M059J (cell line): ENCODE data around the gene RAD54L2. TPM values are rescaled to one million over a fixed set of nuclear protein-coding genes. Genes with fewer than 3 reads are reported as not detected.
"Not testable (repeated sequence)": the region's sequence is repeated elsewhere in the genome, so short reads cannot be mapped to it uniquely, and the experiment has no call there.

ENCODE experiments used
- DNase-seq: peaks from one replicate; pipeline ENCODE4 v3.0.0-alpha.2; 2012; ENCODE audit warnings: low read depth
- total RNA-seq: library from RNA; depleted of rRNA; stranded (reverse); fragments of >200 nt; shearing (Covaris generic); gene quantifications from 2 replicates; pipeline ENCODE4 v1.2.3, GENCODE V29; 2014; rRNA removed

Gene RAD54L2
- total RNA-seq, 1 experiment from 2014 or later: 7.4 TPM

DNA sequence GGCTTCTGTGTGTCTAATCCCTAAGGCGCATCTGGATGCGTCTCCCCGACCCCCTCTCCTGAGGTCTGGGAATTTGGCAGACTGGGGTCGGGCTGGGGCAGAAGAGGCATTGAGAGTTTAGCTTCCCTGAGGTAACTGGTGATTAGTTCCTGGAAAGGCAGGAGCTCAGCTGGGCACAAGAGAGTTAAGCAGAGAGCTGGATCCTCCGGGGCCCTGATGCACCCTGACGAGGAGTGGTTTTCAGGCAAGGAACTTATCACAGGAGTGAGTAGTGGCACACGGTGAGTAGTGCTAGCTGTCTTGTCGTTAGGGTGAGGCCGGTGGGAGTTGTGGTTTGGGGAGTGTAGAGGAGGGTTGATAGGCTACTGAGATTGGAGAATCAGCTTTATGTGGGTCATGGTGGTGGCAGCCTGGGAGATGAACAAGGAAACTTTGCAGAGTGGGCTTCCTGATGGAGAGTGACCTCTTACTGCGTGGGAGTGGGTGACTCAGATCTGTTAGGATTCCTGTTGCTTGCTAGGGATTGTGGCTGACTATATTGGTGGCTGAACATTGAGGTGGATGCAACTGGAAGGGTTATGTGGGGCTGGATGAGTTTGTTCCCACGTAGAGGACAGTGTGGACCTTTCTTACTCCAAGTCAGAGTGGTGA is 897 bp downstream of the RAD54L2 start:
- DNase-seq: peak; percentile 64

DNA sequence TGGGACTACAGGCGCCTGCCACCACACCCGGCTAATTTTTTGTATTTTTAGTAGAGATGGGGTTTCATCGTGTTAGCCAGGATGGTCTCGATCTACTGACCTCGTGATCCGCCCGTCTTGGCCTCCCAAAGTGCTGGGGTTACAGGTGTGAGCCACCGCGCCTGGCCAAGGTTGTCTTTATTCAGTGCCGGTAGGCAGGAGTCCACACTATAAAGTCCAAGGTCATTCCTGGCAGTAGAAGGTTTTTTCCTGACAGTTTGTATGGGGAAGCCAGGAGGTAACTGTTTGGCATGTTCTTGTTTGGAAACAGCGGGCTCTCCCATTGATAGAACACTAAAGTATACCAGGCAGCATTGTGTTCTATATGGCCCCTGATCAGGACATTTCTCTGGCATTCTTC is 4.1 kb downstream of the RAD54L2 start:
- not testable (repeated sequence) for DNase-seq

DNA sequence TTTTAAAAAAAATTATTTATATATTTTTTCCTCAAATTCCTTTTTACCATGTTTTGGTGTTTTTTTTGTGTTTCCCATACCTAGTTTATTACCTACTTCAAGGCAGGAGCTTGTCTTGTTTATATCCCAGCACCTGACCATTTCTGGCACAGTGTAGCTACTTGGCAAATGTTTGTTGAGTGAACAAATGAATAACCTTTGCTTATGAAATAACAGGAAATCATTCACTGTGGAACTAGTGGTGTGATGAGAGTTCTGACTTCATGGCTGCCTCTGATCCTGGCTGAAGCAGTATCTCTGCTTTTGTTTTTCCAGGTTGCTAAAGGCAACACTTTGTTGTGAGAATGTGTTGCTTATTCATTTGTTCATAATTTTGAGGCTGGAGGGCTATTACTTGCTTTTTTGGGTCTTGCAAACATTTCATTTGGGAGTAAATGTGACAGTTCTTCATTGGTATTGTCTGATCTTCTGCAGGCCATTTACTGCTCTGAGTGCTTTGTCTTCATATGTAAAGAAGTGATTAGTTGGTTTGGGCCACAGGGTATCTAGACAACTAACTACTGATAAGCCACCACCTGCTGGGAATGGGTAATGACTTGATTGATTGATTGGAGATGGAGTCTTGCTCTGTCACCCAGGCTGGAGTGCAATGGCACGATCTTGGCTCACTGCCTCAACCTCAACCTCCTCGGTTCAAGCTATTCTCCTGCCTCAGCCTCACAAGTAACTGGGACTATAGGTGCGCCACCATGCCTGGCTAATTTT is 5.7 kb downstream of the RAD54L2 start:
- DNase-seq: no peak

- DNase-seq: no peak
Observed at GRCh38 chr3:51547274-51547673, 8.8 kb downstream of the RAD54L2 start.

DNA sequence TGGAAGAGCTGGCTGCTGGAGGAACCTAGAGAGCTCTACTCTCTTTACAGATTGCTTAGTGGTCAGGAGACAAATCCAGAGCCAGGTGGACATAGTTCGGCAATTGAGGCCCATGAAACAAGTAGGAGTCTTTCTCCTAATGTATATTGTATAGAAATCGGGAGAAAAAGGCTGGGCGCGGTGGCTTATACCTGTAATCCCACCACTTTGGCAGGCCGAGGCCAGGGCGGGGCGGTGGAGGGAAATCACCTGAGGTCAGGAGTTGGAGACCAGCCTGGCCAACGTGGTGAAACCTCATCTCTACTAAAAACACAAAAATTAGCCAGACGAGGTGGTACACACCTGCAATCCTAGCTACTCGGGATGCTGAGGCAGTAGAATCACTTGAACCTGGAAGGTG is 10.8 kb downstream of the RAD54L2 start:
- no peak for DNase-seq

DNA sequence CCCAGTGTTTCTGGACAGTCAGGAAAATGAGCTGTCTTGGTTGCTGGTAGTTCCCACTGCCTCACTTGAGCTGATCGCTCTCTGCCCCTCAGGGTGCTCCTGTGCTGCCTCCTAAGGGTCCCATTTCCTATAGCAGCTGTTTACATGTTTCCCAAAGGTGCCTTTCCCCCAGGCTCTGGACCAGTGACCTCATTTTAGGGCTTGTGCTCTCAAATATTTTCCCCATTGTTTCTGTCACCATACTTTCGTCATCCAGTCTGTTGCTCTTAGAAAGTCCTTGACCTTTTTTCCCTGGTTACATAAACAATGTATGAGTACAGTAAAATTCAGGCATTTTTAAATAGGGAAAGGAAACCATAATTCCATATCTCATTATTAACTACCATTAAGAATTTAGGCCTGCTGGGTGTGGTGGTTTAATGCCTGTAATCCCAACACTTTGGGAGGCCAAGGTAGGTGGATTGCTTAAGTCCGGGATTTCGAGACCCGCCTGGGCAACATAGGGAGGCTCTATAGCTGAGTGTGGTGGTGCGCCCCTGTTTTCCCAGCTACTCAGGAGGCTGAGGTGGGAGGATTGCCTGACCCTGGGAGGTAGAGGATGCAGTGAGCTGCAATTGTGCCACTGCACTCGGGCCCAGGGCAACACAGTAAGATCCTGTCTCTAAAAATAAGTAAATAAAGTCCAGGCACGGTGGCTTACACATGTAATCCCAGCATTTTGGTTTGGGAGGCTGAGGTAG is 11.7 kb downstream of the RAD54L2 start:
- no peak for DNase-seq

GRCh38 chr3:51557993-51558392 is 19.5 kb downstream of the RAD54L2 start:
- no peak for DNase-seq

GRCh38 chr3:51559411-51559888 is 20.9 kb downstream of the RAD54L2 start:
- peak; percentile 30 for DNase-seq

GRCh38 chr3:51559961-51560360 is 21.4 kb downstream of the RAD54L2 start:
- no peak for DNase-seq

DNA sequence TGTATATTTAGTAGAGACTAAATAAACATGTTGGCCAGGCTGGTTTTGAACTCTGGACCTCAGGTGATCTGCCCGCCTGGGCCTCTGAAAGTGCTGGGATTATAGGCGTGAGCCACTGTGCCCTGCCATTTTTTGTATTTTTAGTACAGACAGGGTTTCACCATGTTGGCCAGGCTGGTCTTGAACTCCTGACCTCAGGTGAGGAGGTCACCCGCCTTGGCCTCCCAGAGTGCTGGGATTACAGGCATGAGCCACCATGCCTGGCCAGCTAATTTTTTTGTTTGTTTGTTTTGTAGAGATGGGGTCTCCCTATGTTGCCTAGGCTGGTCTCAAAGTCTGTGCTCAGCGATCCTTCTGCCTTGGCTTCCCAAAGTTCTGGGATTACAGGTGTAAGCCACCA is 23.9 kb downstream of the RAD54L2 start:
- not testable (repeated sequence) for DNase-seq

DNA sequence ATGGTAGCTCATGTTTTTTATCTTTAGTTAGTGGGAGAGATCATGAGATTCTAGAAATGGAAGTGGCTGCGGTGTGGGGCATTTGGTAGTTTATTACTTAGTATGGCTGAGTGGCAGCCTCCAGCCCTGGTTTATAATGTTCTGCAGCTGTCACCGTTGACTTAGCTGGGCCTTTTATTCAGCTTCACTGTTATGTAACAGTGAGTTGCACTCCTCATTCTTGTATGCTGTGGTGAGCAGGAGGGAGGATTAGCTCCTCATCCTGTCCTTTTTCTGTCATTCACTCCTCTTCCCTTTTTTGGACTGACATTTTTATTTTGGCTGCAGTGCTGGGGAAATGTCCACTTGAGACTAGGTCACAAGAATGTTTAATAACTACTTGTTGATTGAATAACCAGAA is 29.5 kb downstream of the RAD54L2 start:
- no peak for DNase-seq

DNA sequence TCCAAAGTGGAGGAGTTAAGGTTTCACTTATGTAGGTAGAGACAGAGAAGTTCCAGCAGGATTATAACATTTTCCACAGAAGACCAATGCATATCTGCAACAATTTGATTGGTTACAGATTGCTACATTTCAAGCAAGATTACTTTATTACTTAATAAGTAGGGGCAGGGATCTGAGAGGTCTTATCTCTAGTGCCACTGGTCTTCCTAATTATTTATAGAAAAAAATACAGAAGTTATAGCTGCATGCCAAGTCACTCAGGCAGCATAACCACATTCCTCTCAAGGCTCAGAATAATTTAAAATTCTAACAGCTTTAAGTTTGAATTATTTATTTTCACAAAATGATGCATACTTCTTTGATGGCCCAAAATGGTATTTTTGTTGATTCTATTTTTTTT is 30.5 kb downstream of the RAD54L2 start:
- no peak for DNase-seq

DNA sequence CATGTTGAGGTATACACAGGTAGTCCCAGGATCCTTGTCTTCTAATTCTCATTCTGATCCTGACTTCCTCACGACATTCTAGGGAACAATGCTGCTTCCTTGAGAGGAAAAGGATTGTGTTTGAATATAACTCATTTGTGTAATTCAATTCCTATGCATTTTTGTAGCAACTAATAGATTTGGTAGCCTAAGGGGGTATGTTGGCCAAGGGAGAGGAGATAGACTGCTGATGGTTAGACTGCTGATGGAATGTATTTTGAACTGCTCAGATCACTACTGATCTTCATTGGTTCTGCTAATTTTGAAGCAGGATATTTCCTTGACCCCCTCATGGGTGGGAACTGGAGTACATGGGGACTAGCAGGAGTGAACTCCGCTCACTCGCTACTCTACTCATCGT is 39.7 kb downstream of the RAD54L2 start:
- DNase-seq: no peak

- DNase-seq: no peak
Observed at GRCh38 chr3:51580418-51580817, 41.9 kb downstream of the RAD54L2 start.

DNA sequence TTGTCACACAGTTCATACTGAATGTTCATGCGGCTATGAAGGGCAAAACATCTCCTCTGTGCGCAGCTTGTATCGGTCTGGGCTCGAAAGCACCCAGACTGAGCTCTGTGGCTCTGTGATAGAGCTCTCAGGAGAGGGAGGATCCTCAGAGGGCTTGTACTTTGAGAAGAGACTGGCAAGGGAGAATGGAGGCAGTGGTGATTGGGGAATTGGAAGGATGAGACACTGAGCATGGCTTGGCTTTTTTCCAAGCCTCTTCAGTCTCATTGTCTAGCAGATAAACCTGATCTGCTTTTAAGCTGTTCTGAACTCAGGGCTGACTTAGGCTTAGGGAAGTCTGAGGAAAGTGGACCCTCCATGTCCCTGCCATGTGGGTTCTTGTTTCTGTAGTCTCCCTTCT is 43.0 kb downstream of the RAD54L2 start:
- DNase-seq: peak; percentile 5

DNA sequence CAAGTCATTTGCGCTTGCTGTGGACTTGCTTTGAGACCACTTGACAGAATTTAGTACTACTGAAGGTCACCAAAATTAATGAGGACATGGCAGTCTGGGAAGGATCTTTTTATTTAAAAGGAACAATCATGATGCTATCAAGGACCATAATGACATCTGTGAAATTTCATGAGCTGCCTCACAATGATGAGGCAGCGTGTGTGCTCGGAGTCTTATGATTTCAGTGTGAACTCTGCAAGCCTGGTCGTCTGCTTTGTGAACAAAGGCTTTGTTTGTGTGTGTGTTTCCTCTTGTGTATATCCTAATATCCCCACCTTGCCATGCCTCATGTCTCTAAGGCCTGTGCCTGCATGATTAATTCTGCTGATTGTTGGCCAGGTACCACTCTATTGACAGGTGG is 46.7 kb downstream of the RAD54L2 start:
- DNase-seq: no peak

GRCh38 chr3:51585871-51586270 is 47.4 kb downstream of the RAD54L2 start:
- DNase-seq: no peak

Other genes starting within 250 kb of the RAD54L2 start
- 190 and 279 TPM in 2 replicates for gene MANF, start 153.4 kb upstream of the RAD54L2 start, total RNA-seq
- gene RBM15B, start 147.4 kb upstream of the RAD54L2 start, total RNA-seq: 7.7 and 13.3 TPM in 2 replicates
- gene DCAF1, start 38.7 kb upstream of the RAD54L2 start, total RNA-seq: 8.8 and 12.6 TPM in 2 replicates
- 56.3 and 61.0 TPM in 2 replicates for gene TEX264, start 132.5 kb downstream of the RAD54L2 start, total RNA-seq
- gene GRM2, start 168.3 kb downstream of the RAD54L2 start, total RNA-seq: not detected in 2 replicates
- gene IQCF6, start 240.5 kb downstream of the RAD54L2 start, total RNA-seq: not detected in 2 replicates